ENCODE measurements around the gene NMB.

DNA sequence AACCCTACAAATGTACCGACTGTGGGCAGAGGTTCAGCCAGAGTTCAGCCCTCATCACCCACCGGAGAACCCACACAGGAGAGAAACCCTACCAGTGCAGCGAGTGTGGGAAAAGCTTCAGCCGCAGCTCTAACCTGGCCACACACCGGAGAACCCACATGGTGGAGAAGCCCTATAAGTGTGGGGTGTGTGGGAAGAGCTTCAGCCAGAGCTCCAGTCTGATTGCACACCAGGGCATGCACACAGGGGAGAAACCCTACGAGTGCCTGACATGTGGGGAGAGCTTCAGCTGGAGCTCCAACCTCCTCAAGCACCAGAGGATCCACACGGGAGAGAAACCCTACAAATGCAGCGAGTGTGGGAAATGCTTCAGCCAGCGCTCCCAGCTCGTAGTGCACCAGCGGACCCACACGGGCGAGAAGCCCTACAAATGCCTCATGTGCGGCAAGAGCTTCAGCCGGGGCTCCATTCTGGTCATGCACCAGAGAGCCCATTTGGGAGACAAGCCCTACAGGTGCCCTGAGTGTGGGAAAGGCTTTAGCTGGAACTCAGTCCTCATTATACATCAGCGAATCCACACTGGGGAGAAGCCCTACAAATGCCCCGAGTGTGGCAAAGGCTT, 36.5 kb downstream of the NMB start:
- TF ChIP-seq POLR2A (IDR thresholded peaks at IDR 0.05), result no peak
- TF ChIP-seq, protein P1, sequence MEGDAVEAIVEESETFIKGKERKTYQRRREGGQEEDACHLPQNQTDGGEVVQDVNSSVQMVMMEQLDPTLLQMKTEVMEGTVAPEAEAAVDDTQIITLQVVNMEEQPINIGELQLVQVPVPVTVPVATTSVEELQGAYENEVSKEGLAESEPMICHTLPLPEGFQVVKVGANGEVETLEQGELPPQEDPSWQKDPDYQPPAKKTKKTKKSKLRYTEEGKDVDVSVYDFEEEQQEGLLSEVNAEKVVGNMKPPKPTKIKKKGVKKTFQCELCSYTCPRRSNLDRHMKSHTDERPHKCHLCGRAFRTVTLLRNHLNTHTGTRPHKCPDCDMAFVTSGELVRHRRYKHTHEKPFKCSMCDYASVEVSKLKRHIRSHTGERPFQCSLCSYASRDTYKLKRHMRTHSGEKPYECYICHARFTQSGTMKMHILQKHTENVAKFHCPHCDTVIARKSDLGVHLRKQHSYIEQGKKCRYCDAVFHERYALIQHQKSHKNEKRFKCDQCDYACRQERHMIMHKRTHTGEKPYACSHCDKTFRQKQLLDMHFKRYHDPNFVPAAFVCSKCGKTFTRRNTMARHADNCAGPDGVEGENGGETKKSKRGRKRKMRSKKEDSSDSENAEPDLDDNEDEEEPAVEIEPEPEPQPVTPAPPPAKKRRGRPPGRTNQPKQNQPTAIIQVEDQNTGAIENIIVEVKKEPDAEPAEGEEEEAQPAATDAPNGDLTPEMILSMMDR (IDR thresholded peaks at IDR 0.05 in 4 of 5, conservative IDR thresholded peaks at IDR 0.05 in 1 of 5), result no peak
